BLaER1 treated with 17β-estradiol and CSF1 and Interleukin-3, amounts not matched to agents 10 nM and 100 nM (cell line): ENCODE data around the gene ZNF423.
A peak's percentile ranks its signal among the peaks of the same experiment; 100 is the strongest.

ENCODE experiments used
- H3K27ac ChIP-seq, 11 experiments: shearing (Covaris generic); formaldehyde crosslinking; 2 replicates each; pipeline ENCODE4 v1.8.1; 2022
- H3K27me3 ChIP-seq, 11 experiments: shearing (Covaris generic); formaldehyde crosslinking; 2 replicates each; pipeline ENCODE4 v1.8.1; 2022
- H3K36me3 ChIP-seq, 11 experiments: shearing (Covaris generic); formaldehyde crosslinking; 2 replicates each; pipeline ENCODE4 v1.8.1; 2022
- H3K4me1 ChIP-seq, 10 experiments: shearing (Covaris generic); formaldehyde crosslinking; 2 replicates each; pipeline ENCODE4 v1.8.1; 2022
- H3K4me2 ChIP-seq, 11 experiments: shearing (Covaris generic); formaldehyde crosslinking; 2 replicates each; pipeline ENCODE4 v1.8.1; 2022
- H3K4me3 ChIP-seq, 10 experiments: shearing (Covaris generic); formaldehyde crosslinking; 2 replicates each; pipeline ENCODE4 v1.8.1; 2022
- H3K9ac ChIP-seq, 11 experiments: shearing (Covaris generic); formaldehyde crosslinking; 2 replicates each; pipeline ENCODE4 v1.8.1; 2022
- H3K9me3 ChIP-seq, 11 experiments: shearing (Covaris generic); formaldehyde crosslinking; replicated peaks in 1 of 11; 2 replicates each; pipeline ENCODE4 v1.8.1; 2022
- H4K20me1 ChIP-seq, 11 experiments: shearing (Covaris generic); formaldehyde crosslinking; 2 replicates each; pipeline ENCODE4 v1.8.1; 2022
- Cebpa-rat ChIP-seq, 11 experiments: shearing (Covaris generic); IDR thresholded peaks; 2 replicates each; pipeline ENCODE4 v1.8.1; 2022

Gene ZNF423

DNA sequence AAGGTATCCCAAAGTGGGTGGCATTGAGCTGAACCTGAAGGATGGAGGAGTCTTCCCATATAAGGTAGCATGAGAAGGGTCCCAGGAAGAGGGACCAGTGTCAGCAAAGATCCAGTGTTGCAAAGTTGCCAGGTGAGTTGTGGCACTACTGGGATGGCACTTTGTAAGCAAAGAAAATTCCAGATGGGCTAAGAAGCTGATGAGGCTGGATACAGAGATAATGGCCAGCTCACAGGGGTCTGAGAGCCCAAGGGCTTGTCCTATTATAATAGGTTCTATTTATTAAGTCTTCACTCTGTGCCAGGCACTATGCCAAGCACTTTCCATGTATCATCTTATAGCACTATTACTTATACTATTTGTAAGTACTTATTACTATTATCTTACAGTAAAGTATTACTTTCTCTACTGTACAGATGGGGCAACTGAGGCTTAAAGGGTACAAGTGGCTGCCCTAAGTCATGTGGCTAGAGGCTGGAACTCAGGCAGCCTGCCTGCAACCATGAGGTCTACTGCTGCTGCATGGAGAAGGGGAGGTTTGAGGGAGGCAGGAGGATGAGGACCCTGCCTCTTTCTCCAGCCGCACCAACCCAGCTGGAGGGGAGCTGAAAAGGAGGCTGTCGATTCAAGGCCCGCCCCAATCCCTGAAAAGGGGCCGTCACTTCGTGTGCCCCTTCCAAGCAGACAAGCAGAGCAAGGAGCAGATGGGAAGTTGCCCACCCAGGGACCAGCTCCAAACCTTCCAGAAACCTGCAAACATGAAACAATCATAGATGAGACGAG lies 395.8 kb downstream of the ZNF423 start:
- no peak for TF ChIP-seq Cebpa-rat (IDR thresholded peaks at IDR 0.05)

DNA sequence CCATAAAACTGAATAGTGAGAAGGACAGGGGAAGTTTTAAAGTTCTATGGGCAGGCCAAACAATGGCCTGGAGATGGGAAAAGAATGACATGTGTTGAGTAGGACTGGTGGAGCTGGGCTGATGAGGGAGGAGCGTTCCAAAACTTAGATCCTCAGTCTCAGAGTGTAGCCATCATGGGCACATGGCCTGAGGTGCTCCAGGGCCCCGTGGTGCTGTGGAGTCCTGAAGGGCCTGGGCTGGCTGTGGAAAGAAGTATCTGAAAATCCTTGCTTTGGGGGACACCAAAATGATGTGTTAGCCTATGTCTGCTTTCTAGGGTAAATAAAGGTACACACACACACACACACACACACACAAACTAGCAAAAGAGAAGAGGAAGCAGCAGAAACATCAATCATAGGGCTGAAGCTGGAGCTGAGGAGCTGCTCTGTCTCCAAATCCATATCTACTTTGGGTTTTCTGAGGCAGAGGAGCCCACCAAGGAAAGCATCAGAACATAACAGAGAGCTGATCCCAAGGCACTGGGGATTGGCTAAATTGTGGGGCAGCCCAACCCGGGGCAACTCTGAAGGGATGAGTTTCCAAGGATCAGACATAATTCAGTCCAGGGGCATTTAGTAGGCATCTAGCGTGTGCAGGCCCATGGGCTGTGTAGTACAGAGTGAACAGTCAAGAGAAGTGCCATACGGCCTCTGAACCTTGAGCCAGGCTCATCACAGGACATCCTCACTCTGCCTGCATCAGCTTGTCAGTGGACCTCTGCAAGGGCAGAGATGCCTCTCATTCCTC lies 397.1 kb downstream of the ZNF423 start:
- Histone ChIP-seq H3K9me3 (peaks cover 0 to 6% (median 0%) of the 10 kb centered on the region in 11 experiments; a peak in 1 of 22 replicates), H3K27me3 (no peaks in the 10 kb centered on the region), H3K36me3 (no peaks in the 10 kb centered on the region), H3K9ac (no peak overlapping the region), H3K4me2 (peak overlapping the region in 7 of 11 experiments; percentile 13 to 33 (median 25); a peak in 10 of 22 replicates), H3K27ac (no peak overlapping the region), H3K4me1 (peaks cover 13 to 57% (median 50%) of the 10 kb centered on the region in 10 experiments), H3K4me3 (no peak overlapping the region), H4K20me1 (no peaks in the 10 kb centered on the region)
- no peak for TF ChIP-seq Cebpa-rat (IDR thresholded peaks at IDR 0.05)

More for the DNA sequence above, 395.8 kb downstream of the ZNF423 start:
- Histone ChIP-seq H3K4me1 (peaks cover 26 to 65% (median 61%) of the 10 kb centered on the region in 10 experiments), H3K9ac (no peak overlapping the region), H3K9me3 (no peaks in the 10 kb centered on the region), H3K4me3 (no peak overlapping the region), H3K27me3 (peaks cover 0 to 11% (median 0%) of the 10 kb centered on the region in 11 experiments; a peak in 7 of 22 replicates), H4K20me1 (no peaks in the 10 kb centered on the region), H3K27ac (peak overlapping the region in 2 of 11 experiments; percentile 89 to 90; a peak in 1 of 22 replicates), H3K4me2 (peak overlapping the region in 7 of 11 experiments; percentile 75 to 92 (median 86); a peak in 8 of 22 replicates), H3K36me3 (no peaks in the 10 kb centered on the region)

DNA sequence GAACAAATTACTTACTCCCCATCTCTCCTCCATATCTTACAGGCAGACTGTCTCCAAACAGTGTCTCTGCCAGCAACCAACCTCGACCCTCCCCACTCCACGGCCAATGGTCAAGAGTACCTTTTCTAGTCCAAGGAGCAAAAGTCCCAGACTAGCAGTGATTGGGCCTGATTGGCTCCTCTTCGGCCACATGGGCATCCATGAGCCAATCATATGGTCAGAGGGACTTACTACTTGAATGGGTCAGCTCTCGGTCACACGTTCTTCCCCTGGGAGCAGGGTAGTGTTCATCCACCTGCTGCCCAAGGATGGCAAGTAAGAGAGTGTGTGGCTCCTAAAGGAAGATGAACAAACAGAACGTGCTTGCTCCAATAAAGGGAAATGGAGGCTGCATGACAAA lies 397.7 kb downstream of the ZNF423 start:
- TF ChIP-seq Cebpa-rat (IDR thresholded peaks at IDR 0.05) = no peak
- H3K4me2 ChIP-seq = no peak overlapping the region; a peak in 1 of 22 replicates
- H3K27ac ChIP-seq = no peak overlapping the region
- peaks cover 11 to 57% (median 46%) of the 10 kb centered on the region in 10 experiments for H3K4me1 ChIP-seq
- no peak overlapping the region for H3K9ac ChIP-seq
- no peaks in the 10 kb centered on the region for H3K36me3 ChIP-seq
- H4K20me1 ChIP-seq = no peaks in the 10 kb centered on the region
- H3K9me3 ChIP-seq = peaks cover 0 to 7% (median 0%) of the 10 kb centered on the region in 11 experiments; a peak in 1 of 22 replicates
- no peaks in the 10 kb centered on the region for H3K27me3 ChIP-seq
- H3K4me3 ChIP-seq = no peak overlapping the region

DNA sequence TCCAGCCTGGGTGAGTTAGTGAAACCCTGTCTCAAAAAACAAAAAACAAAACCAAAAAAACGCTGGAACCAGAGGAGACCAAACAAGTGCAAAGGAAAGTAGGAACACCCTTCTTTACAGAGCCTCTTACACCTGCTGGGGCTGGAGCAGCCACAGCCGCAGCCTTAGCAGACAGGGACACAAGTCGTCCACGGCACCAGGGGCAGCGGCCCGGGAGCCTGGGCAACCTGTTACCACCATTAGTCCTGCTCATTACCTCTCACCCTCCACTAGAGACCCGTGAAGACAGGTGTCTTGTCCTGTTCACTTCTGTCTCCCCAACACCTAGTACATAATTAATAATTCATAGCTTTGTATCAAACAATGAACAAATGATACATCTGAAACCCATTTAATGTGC lies 398.7 kb downstream of the ZNF423 start:
- no peak overlapping the region for H3K27ac ChIP-seq
- no peak overlapping the region for H3K4me3 ChIP-seq
- H3K9ac ChIP-seq = no peak overlapping the region
- no peaks in the 10 kb centered on the region for H3K36me3 ChIP-seq
- H3K9me3 ChIP-seq = peaks cover 0 to 7% (median 0%) of the 10 kb centered on the region in 11 experiments; a peak in 1 of 22 replicates
- no peak for TF ChIP-seq Cebpa-rat (IDR thresholded peaks at IDR 0.05)
- H3K4me1 ChIP-seq = peaks cover 12 to 57% (median 46%) of the 10 kb centered on the region in 10 experiments
- no peak overlapping the region for H3K4me2 ChIP-seq
- no peaks in the 10 kb centered on the region for H3K27me3 ChIP-seq
- no peaks in the 10 kb centered on the region for H4K20me1 ChIP-seq

DNA sequence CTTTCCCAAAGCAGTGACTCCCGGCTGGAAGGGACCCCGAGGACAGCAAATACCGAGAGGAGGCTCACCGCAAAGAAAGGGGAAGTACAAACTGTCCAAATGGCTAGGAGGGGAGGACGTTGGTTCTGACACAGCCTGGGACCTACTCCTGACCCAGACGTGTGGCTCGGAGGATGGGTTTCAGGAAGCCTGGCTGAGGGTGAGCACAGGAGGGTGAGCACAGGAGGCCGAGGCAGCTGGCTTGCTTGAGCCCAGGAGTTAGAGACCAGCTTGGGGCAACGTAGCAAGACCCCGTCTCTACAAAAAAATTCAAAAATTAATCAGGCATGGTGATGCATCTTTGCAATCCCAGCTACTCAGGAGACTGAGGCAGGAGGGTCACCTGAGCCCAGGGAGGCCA lies 399.1 kb downstream of the ZNF423 start:
- Histone ChIP-seq H3K4me3 (no peak overlapping the region), H3K27me3 (no peaks in the 10 kb centered on the region), H3K36me3 (no peaks in the 10 kb centered on the region), H3K4me1 (peaks cover 17 to 57% (median 46%) of the 10 kb centered on the region in 10 experiments), H3K9ac (no peak overlapping the region), H3K4me2 (no peak overlapping the region; a peak in 1 of 22 replicates), H4K20me1 (no peaks in the 10 kb centered on the region), H3K27ac (no peak overlapping the region), H3K9me3 (peaks cover 0 to 7% (median 0%) of the 10 kb centered on the region in 11 experiments; a peak in 1 of 22 replicates)
- TF ChIP-seq Cebpa-rat (IDR thresholded peaks at IDR 0.05) = no peak

DNA sequence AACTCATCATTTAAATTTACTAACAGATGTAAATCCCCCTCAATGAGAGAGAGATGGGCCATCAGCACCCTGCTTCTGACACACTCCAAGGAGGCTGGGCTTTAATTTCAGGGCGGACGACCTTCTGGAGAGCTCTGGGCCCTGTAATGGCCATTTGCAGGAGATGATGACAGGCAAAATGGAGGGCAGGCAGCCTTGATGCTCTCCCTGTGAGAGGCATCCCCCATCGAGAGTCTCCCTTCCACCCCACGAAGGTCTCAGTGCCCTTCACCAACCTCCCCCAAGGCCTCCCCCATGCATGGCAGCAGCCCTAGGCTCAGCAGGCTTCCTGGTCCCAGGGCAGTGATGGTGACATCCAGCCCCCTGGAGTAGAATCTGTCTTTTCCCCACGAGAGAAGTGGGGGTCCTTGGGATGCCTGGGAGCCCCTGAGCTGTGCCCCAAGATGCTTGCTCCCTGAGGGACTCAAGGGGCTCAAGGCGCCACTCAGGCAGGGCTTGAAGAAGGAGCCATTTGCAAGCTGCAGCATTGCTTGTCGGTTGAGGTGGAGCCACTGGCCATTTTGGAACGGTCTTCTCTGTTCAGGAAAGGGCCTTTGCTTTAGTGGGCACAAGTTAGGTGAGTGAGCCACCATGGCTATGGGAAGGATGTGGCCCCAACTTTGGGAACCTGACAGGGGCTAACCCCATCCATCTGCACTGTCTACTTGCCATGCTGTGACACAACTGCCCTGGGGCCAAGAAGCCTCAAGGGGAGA lies 399.7 kb downstream of the ZNF423 start:
- TF ChIP-seq Cebpa-rat (IDR thresholded peaks at IDR 0.05) = no peak
- no peak overlapping the region; a peak in 1 of 22 replicates for H3K4me2 ChIP-seq

DNA sequence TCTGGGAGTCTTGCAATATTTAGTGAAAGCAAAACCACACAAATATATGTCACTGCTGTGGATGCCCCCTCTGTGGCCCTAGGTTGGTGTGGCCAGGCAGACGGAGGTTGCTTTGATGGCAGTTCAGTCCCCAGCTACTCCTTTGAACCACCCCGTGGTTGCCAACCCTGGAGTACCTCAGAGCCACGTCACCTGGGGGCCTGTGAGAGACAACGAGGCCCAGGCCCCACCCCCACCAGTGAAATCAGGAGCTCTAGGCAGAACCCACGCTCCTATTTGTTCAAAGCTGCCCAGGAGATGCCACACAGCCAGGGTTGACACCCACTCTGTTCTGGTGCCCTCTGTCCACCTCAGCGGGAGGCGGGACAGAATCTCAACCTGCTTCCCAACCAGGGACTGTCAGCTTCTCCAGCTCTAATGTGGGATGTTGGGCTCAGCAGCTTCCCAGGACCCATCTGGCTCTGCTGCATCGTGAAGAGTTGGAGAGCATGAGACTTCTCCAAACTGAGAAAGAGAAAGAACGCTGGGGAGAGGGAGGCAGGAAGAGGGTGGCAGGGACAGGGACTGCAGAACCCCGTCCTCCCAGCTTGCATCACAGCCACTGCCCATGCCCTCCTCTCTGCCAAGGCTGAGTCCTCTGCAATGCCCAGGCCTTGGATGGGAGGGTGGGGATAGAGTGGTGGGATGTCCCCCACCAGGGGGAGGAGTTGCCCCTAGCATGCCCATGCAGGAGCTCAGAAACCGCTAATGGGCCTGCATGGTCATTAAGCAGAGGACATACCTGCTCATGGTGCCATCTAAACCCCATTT lies 400.5 kb downstream of the ZNF423 start:
- peaks cover 18 to 52% (median 38%) of the 10 kb centered on the region in 10 experiments for H3K4me1 ChIP-seq
- peak overlapping the region in 3 of 11 experiments; percentile 7 to 13 (median 13); a peak in 3 of 22 replicates for H3K4me2 ChIP-seq
- H3K27me3 ChIP-seq = no peaks in the 10 kb centered on the region
- TF ChIP-seq Cebpa-rat (IDR thresholded peaks at IDR 0.05) = no peak
- H3K36me3 ChIP-seq = no peaks in the 10 kb centered on the region
- H3K9me3 ChIP-seq = peaks cover 0 to 7% (median 0%) of the 10 kb centered on the region in 11 experiments; a peak in 1 of 22 replicates
- no peaks in the 10 kb centered on the region for H4K20me1 ChIP-seq
- no peak overlapping the region for H3K4me3 ChIP-seq
- no peak overlapping the region for H3K9ac ChIP-seq
- no peak overlapping the region for H3K27ac ChIP-seq

More for the DNA sequence above, 399.7 kb downstream of the ZNF423 start:
- H3K36me3 ChIP-seq = no peaks in the 10 kb centered on the region
- peaks cover 18 to 57% (median 46%) of the 10 kb centered on the region in 10 experiments for H3K4me1 ChIP-seq
- H3K4me3 ChIP-seq = no peak overlapping the region
- no peak overlapping the region for H3K9ac ChIP-seq
- H3K9me3 ChIP-seq = peaks cover 0 to 7% (median 0%) of the 10 kb centered on the region in 11 experiments; a peak in 1 of 22 replicates
- no peaks in the 10 kb centered on the region for H4K20me1 ChIP-seq
- H3K27me3 ChIP-seq = no peaks in the 10 kb centered on the region
- H3K27ac ChIP-seq = no peak overlapping the region
